Astrocyte (in vitro differentiated cells and primary cell): ENCODE measurements around the gene GLP2R. TPM values are rescaled to one million over a fixed set of nuclear protein-coding genes. Genes with fewer than 3 reads are reported as not detected.

Experiments used
- DNase-seq: peaks from one replicate; pipeline ENCODE4 v3.0.0-alpha.2; 2010; ENCODE audit warnings: low read depth
- FAIRE-seq: peaks from 2 replicates; lab custom pipeline; 2011; peaks lifted over from hg19 to GRCh38; lab: Jason Lieb, UNC
- H2AFZ ChIP-seq: 2 replicates; pipeline ENCODE4 v1.6.0; 2012; ENCODE audit warnings: low read depth, low read length, inconsistent platforms
- H3K27ac ChIP-seq: 2 replicates; pipeline ENCODE4 v1.5.1; 2011; ENCODE audit warnings: low read depth, low read length, inconsistent platforms
- H3K27me3 ChIP-seq: 2 replicates; pipeline ENCODE4 v1.6.0; 2011; ENCODE audit warnings: low read length, inconsistent platforms; ENCODE audit not compliant: insufficient read depth
- H3K36me3 ChIP-seq: 2 replicates; pipeline ENCODE4 v1.5.1; 2011; ENCODE audit warnings: low read length, inconsistent platforms; ENCODE audit not compliant: insufficient read depth
- H3K4me1 ChIP-seq: 2 replicates; pipeline ENCODE4 v1.5.1; 2011; ENCODE audit warnings: low read length, inconsistent platforms; ENCODE audit not compliant: insufficient read depth
- H3K4me2 ChIP-seq: 2 replicates; pipeline ENCODE4 v1.6.0; 2012; ENCODE audit warnings: low read length, inconsistent platforms
- H3K4me3 ChIP-seq: 2 replicates; pipeline ENCODE4 v1.5.1; 2011; ENCODE audit warnings: low read depth, mild to moderate bottlenecking, low read length, inconsistent platforms; ENCODE audit not compliant: insufficient read depth
- H3K79me2 ChIP-seq: 2 replicates; pipeline ENCODE4 v1.6.0; 2012; ENCODE audit warnings: mild to moderate bottlenecking, low read length, inconsistent platforms; ENCODE audit not compliant: insufficient read depth
- H3K9ac ChIP-seq: 2 replicates; pipeline ENCODE4 v1.6.0; 2012; ENCODE audit warnings: mild to moderate bottlenecking, low read length, inconsistent platforms
- H3K9me3 ChIP-seq: 2 replicates; pipeline ENCODE4 v1.5.1; 2012; ENCODE audit warnings: low read depth, mild to moderate bottlenecking, low read length, inconsistent platforms; ENCODE audit not compliant: insufficient read depth
- H4K20me1 ChIP-seq: 2 replicates; pipeline ENCODE4 v1.6.0; 2012; ENCODE audit warnings: low read length, inconsistent platforms; ENCODE audit not compliant: insufficient read depth
- H3K27ac Mint-ChIP-seq: one replicate; pipeline ENCODE4 v1.8.0; 2021; ENCODE audit warnings: mild to moderate bottlenecking, mixed read lengths; ENCODE audit not compliant: unreplicated experiment
- H3K27me3 Mint-ChIP-seq: one replicate; pipeline ENCODE4 v1.8.0; 2021; ENCODE audit warnings: low read depth, mixed read lengths; ENCODE audit not compliant: unreplicated experiment
- H3K36me3 Mint-ChIP-seq: one replicate; pipeline ENCODE4 v1.8.0; 2021; ENCODE audit warnings: low read depth, mixed read lengths; ENCODE audit not compliant: unreplicated experiment
- H3K4me1 Mint-ChIP-seq: one replicate; pipeline ENCODE4 v1.8.0; 2021; ENCODE audit warnings: low read depth, mixed read lengths; ENCODE audit not compliant: unreplicated experiment
- H3K4me3 Mint-ChIP-seq: one replicate; pipeline ENCODE4 v1.8.0; 2021; ENCODE audit warnings: mild to moderate bottlenecking, moderate library complexity, mixed read lengths; ENCODE audit not compliant: unreplicated experiment
- H3K9me3 Mint-ChIP-seq: one replicate; pipeline ENCODE4 v1.8.0; 2021; ENCODE audit warnings: mild to moderate bottlenecking, mixed read lengths; ENCODE audit not compliant: unreplicated experiment
- EZH2 ChIP-seq: IDR thresholded peaks from 2 replicates; pipeline ENCODE4 v1.6.1; 2012; ENCODE audit warnings: mild to moderate bottlenecking, low read length, inconsistent platforms; ENCODE audit not compliant: insufficient read depth
- total RNA-seq: library from RNA; stranded (reverse); gene quantifications from 2 replicates; pipeline ENCODE4 v1.2.1, GENCODE V29; 2021
- TF ChIP-seq, protein P1 (sequence below): IDR thresholded peaks from 2 replicates; pipeline ENCODE4 v1.5.1; 2011; ENCODE audit warnings: low read depth, mild to moderate bottlenecking, inconsistent platforms, low read length, moderate library complexity; ENCODE audit not compliant: insufficient read depth

The GLP2R gene
- total RNA-seq, 1 donor from 2014 or later = 0.41 TPM

DNA sequence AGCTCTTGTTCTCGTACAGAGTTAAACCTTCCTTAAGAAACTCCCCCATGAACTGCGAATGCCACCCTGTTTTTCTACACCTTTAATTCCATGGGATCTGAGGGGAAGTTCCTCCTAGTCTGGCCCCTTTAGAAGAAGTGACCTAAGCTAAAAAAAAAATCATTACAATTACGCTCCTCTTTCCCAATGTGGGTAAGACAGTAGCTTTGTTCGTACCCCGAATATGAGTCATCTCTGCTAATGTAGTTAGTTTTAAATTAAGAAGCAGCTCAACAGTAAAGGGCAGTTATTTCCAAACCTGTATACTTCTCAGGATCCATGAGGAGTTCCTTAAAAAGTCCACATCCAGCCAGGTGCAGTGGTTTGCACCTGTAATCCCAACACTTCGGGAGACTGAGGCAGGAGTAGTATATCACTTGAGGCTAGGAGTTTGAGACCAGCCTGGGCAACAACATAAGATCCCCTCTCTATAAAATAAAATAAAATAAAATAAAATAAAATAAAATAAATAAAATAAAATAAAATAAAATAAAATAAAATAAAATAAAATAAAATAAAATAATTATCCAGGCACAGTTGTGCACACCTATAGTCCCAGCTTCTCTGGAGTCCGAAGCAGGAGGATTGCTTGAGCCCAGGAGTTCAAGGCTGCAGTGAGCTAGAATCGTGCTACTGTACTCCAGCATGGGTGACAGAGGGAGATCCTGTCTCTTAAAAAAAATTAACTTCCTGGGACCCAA, 53.2 kb downstream of the GLP2R start:
- Mint-ChIP-seq H3K4me3 (no peak overlapping the region), H3K27me3 (no peaks in the 10 kb centered on the region), H3K4me1 (peaks cover 17% of the 10 kb centered on the region), H3K27ac (no peak overlapping the region), H3K36me3 (no peaks in the 10 kb centered on the region), H3K9me3 (peaks cover 15% of the 10 kb centered on the region)
- Histone ChIP-seq H3K9me3 (peaks cover 3% of the 10 kb centered on the region), H3K4me2 (no peak overlapping the region), H3K9ac (no peak overlapping the region), H3K36me3 (no peaks in the 10 kb centered on the region), H3K27me3 (no peaks in the 10 kb centered on the region), H3K27ac (no peak overlapping the region), H3K4me3 (no peak overlapping the region), H3K4me1 (peaks cover 7% of the 10 kb centered on the region), H3K79me2 (no peaks in the 10 kb centered on the region), H4K20me1 (no peaks in the 10 kb centered on the region), H2AFZ (no peak overlapping the region)
- no peak for TF ChIP-seq EZH2
- TF ChIP-seq, protein P1, sequence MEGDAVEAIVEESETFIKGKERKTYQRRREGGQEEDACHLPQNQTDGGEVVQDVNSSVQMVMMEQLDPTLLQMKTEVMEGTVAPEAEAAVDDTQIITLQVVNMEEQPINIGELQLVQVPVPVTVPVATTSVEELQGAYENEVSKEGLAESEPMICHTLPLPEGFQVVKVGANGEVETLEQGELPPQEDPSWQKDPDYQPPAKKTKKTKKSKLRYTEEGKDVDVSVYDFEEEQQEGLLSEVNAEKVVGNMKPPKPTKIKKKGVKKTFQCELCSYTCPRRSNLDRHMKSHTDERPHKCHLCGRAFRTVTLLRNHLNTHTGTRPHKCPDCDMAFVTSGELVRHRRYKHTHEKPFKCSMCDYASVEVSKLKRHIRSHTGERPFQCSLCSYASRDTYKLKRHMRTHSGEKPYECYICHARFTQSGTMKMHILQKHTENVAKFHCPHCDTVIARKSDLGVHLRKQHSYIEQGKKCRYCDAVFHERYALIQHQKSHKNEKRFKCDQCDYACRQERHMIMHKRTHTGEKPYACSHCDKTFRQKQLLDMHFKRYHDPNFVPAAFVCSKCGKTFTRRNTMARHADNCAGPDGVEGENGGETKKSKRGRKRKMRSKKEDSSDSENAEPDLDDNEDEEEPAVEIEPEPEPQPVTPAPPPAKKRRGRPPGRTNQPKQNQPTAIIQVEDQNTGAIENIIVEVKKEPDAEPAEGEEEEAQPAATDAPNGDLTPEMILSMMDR = no peak
- FAIRE-seq (no peak), DNase-seq (peak; percentile 74)

DNA sequence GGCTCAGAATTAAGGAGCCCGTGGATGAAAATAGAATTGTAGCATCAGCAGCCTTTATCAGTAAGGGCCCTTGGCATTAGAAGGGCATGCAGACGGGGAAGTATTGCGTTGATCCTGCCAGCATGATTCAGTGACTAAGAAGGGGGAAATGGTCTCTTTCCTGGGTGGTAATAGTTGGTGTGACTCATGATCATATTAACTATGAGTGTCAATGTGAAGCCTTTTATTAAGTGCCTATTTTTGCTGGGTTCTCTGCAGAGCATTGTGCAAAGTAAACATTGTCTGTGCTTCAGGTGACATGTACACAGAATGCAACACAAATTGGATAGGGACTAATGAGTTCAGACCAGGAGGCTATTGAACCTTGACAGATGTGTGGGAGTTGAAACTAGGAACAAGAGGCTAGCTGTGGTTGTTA, 54.9 kb downstream of the GLP2R start:
- no peaks in the 10 kb centered on the region for H3K36me3 ChIP-seq
- no peaks in the 10 kb centered on the region for H3K27me3 Mint-ChIP-seq
- H3K4me3 Mint-ChIP-seq = no peak overlapping the region
- peaks cover 7% of the 10 kb centered on the region for H3K4me1 ChIP-seq
- no peaks in the 10 kb centered on the region for H3K27me3 ChIP-seq
- H3K9me3 ChIP-seq = peaks cover 3% of the 10 kb centered on the region
- H2AFZ ChIP-seq = no peak overlapping the region
- no peaks in the 10 kb centered on the region for H4K20me1 ChIP-seq
- H3K27ac Mint-ChIP-seq = no peak overlapping the region
- H3K4me1 Mint-ChIP-seq = peaks cover 11% of the 10 kb centered on the region
- no peaks in the 10 kb centered on the region for H3K79me2 ChIP-seq
- H3K9ac ChIP-seq = no peak overlapping the region
- TF ChIP-seq, protein P1 = no peak
- TF ChIP-seq EZH2 = no peak
- H3K36me3 Mint-ChIP-seq = no peaks in the 10 kb centered on the region
- no peak for FAIRE-seq
- H3K4me2 ChIP-seq = no peak overlapping the region
- peak; percentile 85 for DNase-seq
- no peak overlapping the region for H3K27ac ChIP-seq
- peaks cover 15% of the 10 kb centered on the region for H3K9me3 Mint-ChIP-seq
- H3K4me3 ChIP-seq = no peak overlapping the region

DNA sequence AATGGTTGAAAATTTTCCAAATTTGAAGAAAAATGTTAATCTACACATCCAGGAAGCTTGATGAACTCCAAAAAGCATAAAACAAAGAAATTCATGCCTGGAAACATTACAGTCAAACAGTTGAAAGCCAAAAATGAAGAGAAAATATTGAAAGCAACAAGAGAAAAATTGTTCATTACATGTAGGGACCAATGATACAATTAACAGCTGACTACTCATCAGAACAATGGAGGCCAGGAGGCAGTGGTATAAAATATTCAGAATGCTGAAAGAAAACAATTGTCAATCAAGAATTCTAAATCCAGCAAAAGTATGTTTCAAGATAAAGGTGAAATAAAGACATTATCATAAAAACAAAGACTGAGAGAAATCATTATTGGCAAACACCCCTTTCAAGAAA, 57.7 kb downstream of the GLP2R start:
- no peaks in the 10 kb centered on the region for H3K27me3 ChIP-seq
- H2AFZ ChIP-seq = no peak overlapping the region
- Mint-ChIP-seq H3K27ac (no peak overlapping the region), H3K4me1 (peaks cover 8% of the 10 kb centered on the region), H3K27me3 (peaks cover 7% of the 10 kb centered on the region), H3K4me3 (no peak overlapping the region), H3K9me3 (peaks cover 17% of the 10 kb centered on the region), H3K36me3 (no peaks in the 10 kb centered on the region)
- TF ChIP-seq, protein P1 = no peak
- TF ChIP-seq EZH2 = no peak
- no peak overlapping the region for H3K9ac ChIP-seq
- no peak overlapping the region for H3K27ac ChIP-seq
- no peaks in the 10 kb centered on the region for H3K79me2 ChIP-seq
- DNase-seq = no peak
- H3K4me1 ChIP-seq = peaks cover 7% of the 10 kb centered on the region
- H3K36me3 ChIP-seq = no peaks in the 10 kb centered on the region
- no peak for FAIRE-seq
- no peak overlapping the region for H3K4me2 ChIP-seq
- no peaks in the 10 kb centered on the region for H4K20me1 ChIP-seq
- peaks cover 3% of the 10 kb centered on the region for H3K9me3 ChIP-seq
- no peak overlapping the region for H3K4me3 ChIP-seq
